Stimulated activated CD4-positive, alpha-beta T cell treated with anti-CD3 and anti-CD28 coated beads, Interleukin-12 subunit alpha, Interleukin-12 subunit beta, amount 100 ng/mL, for 48 hours (primary cell): Measurements from ENCODE around the gene ACTR1A.
A peak's percentile ranks its signal among the peaks of the same experiment; 100 is the strongest.
"Not testable (repeated sequence)": the region's sequence is repeated elsewhere in the genome, so short reads cannot be mapped to it uniquely, and the experiment has no call there.

ENCODE experiments used
- DNase-seq, 3 donors: peaks; one replicate each; pipeline ENCODE4 v3.0.0-alpha.2; 2020; ENCODE audit warnings: low read depth in 2 of 3, low spot score in 1 of 3

The ACTR1A gene

DNA sequence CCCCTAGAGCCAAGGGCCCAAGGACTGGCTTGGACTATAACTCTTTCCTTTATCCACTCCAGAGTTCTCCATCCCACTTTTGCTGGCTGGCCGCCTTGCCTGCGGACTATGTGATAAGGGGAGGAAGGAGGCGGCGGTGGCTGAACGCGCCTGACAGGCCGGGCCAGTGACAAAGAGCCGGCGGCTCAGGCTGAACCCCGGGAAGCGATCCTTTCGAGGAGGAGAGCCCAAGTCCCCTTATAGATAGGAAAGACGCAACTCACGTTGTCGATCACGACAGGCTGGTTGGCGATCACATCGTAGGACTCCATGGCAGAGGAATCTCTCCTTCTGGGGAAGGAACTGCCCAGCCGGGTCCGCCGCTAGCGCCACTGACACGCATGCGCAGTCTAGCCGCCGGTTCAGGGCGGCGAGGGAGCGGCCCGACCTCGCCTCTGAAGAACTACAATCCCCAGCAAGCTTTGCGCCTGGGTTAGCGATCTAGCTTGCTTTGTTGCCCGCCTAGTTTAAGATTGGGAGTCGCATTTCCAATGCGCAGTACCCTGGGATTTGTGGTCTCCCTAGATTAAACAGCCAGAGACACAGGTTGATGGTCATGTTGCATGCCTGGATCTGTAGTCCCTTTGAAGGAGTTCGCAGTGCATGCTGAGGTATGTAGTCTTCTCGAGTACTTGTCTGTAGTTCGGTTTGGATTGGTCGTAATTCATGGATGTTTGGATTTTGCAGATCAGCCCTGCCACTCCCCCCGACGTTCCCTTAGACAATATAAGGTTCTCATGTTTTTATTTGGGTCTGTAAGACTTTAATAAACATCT lies at the start of gene ACTR1A:
TSS of gene ACTR1A (minus strand) at position 376 of the 815 bp plus-strand sequence. CDS start at position 311, 65 bp downstream.
- DNase-seq: peak; percentile 89 to 92 (median 89)

DNA sequence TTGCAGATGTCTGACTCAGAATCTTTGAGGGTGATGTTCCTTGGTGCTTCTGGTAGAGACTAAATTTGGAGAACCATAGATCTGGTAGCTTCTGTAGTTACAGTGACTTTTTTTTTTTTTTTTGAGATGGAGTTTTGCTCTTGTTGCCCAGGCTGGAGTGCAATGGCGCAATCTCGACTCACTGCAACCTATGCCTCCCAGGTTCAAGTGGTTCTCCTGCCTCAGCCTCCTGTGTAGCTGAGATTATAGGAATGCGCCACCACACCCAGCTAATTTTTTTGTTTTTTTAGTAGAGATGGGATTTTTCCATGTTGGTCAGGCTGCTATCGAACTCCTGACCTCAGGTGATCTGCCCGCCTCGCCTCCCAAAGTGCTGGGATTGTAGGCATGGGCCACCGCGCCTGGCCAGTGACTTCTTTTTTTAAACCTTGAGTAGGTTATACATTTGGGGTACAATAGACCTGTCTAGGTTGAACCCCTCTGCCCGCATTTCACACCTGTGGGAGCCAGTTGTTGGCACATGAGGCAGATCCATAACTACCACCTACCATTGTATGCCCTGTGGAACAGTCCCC lies 48.2 kb upstream of the ACTR1A start:
- no peak for DNase-seq

GRCh38 chr10:102549549-102549948 lies 47.0 kb upstream of the ACTR1A start:
- no peak for DNase-seq

- no peak for DNase-seq
Observed at GRCh38 chr10:102546606-102547320, 44.3 kb upstream of the ACTR1A start.

- DNase-seq: no peak
Observed at GRCh38 chr10:102545997-102546396, 43.5 kb upstream of the ACTR1A start.

DNA sequence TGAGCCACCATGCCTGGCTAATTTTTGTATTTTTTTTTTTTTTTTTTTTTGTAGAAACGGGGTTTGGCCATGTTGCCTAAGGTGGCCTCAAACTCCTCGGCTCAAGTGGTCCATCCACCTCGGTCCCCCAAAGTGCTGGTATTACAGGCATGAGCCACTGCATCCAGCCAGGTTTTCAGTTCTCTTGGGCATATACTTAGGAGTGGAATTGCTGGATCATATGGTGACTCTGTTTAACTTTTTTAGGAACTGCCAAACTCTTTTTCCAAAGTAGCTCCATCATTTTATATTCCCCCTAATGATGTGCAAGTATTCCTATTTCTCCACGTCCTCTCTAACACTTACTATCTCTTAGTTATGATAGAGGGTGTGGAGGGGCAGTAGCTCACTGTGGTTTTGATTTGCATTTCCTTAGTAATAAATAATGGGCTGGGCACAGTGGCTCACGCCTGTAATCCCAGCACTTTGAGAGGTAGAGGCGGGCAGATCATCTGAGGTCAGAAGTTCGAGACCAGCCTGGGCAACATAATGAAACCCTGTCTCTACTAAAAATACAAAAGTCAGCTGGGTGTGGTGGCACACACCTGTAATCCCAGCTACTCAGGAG lies 42.9 kb upstream of the ACTR1A start:
- no peak for DNase-seq

DNA sequence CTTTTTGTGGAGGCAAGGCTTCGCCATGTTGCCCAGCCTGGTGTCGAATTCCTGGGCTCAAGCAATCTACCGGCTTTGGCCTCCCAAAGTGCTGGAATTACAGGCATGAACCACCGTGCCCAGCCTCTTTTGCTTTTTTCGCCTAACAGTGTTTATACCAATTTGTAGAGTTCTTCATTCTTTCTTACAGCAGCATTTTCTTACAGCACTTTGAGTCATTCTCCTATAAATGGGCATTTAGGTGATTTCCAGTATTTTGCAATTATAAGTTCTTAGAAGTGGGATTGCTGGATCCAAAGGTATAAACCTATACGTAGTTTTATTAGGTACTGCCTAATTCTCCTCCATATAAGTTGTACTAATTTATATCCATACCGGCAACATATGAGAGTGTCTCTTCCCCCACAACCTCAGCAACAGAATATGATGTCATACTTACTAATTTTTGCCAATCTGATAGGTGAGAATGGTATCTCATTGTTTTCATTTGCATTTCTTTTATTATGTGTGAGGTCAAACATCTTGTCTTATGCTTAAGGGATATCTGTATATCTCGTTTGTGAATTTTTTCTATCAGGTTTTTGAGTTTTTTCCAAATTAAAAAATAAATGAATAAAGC lies 40.4 kb upstream of the ACTR1A start:
- no peak for DNase-seq

DNA sequence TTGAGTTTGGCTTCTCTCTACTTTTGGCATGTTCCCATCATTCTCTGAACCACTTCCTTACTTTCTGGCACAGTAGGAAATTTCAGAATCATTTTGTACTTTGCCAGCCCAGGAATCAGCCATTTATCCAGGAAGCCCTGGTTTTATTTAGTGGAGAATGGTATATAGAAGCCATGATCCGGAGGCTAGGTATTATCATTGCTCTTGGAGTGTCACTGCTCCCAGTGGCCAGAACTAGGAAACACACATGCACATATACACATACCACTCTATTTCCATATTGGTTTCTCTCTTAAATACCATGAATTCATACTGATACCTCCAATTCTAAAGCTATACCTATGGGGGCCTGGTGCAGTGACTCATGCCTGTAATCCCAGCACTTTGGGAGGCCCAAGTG lies 37.5 kb upstream of the ACTR1A start:
- DNase-seq: peak in 2 of 3 donors; percentile 1 to 6

DNA sequence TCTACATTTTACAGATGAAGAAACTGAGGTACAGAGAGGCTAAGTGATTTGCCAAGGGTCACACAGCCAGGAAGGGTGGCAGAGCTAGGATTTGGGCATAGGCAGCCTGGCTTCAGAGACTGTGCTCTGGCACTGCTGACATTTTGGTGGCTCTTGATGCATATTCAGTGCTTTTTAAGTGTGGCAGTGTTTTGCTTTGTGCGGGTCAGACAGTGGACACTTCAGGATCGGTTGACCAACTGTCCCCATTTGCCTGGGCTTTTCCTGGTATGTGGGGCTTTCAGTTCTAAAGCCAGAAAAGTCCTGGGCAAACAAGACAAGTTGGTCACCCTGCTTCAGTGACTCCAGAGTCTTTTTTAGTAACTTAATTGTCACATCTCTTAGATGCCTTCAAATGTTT lies 36.3 kb upstream of the ACTR1A start:
- no peak for DNase-seq

DNA sequence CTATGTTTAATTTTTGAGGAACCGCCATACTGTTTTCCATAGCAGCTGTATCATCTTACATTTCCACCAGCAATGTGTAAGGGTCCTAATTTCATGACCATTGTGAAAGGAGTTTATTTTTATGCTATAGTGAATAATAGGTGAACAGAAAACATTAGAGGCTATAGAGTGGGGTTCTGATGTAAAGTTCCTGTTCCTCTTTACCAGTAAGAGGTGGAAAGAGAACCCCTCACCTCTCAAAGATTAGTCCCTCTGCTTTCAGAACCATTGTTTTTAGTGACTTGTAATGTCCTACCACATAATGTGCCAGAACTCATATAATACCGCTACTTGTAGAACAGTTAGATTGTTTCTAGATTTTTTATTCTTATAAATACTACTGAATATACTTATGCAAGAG lies 35.4 kb upstream of the ACTR1A start:
- no peak for DNase-seq

GRCh38 chr10:102537367-102537766 lies 34.9 kb upstream of the ACTR1A start:
- DNase-seq: no peak

- DNase-seq: no peak
Observed at GRCh38 chr10:102535481-102536147, 33.1 kb upstream of the ACTR1A start.

DNA sequence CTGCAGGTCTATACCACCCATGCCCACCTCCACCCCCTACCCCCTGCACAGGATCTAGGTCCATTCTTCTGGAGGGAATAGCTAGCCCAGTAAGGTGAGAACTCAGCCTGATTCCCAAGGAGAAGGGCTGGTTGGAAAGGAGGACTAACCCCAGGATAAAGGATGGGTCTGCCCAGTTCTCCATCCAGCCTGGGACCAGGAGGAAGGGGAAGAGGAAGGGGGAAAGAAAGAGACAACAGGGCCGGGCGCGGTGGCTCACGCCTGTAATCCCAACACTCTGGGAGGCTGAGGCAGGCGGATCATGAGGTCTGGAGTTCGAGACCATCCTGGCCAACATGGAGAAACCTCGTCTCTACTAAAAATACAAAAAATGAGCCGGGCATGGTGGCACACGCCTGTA lies 32.5 kb upstream of the ACTR1A start:
- DNase-seq: not testable (repeated sequence)

DNA sequence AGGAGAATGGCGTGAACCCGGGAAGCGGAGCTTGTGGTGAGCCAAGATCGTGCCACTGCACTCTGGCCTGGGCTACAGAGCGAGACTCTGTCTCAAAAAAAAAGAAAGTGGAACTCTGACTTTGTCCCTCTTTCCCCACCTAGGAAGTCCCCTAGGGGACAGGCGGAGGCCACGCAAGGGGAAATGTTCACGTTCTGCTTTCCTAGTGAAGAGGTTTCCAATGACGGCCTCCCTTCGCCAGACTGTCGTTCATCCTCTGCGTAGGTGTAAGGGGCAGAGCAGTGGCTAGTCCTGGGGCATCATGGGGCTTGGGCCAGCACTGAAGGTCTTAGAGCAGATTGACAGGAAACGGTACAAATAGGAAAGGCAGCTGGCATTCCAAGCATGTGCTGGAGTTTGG lies 31.8 kb upstream of the ACTR1A start:
- no peak for DNase-seq

- no peak for DNase-seq
Observed at GRCh38 chr10:102527546-102527945, 25.0 kb upstream of the ACTR1A start.

GRCh38 chr10:102524746-102525145 lies 22.2 kb upstream of the ACTR1A start:
- DNase-seq: no peak

- no peak for DNase-seq
Observed at GRCh38 chr10:102523250-102524029, 20.9 kb upstream of the ACTR1A start.

- no peak for DNase-seq
Observed at GRCh38 chr10:102522874-102523249, 20.4 kb upstream of the ACTR1A start.

DNA sequence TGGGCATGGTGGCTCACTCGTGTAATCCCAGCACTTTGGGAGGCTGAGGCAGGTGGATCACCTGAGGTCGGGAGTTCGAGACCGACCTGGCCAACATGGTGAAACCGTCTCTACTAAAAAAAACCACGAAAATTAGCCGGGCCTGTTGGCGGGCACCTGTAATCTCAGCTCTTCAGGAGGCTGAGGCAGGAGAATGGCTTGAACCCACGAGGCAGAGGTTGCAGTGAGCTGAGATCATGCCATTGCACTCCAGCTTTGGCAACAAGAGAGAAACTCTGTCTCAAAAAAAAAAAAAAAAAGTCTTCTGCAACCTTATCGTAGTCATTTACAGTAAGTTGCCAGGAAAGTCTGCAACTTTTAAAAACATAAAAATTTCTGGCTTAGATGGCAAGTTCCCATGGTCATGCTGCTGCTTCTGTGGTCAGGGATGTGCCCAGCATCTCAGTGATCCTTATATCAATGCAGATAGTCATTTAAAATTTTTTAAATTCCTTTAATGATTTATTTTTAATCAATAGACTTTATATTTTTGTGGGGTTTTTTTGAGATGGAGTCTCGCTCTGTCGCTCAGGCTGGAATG lies 16.8 kb upstream of the ACTR1A start:
- DNase-seq: no peak

DNA sequence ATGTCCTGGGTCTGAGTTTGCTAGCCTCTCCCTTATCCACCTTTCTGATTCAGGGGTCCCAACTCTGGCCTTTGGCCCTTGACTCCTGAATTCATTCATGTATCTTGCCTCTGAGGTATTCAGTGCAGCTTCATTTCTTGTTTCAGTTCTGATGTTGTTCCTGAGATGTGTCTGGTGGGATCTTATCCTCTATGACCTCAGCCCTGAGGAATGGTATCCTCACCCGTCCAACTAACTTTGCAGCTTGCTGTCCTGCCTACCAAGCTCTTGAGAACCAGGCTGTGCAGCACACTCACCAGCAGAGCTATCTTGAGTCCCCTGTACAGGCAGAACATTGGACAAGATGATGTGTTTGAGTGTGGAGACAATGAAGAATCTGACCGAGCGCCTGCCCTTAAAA lies 15.0 kb upstream of the ACTR1A start:
- DNase-seq: no peak
